ENCODE data around the gene GRIA3.

- TF ChIP-seq CTCF (IDR thresholded peaks at IDR 0.05) (no peak), POLR2A (IDR thresholded peaks at IDR 0.05) (no peak)
These were observed 221.2 kb downstream of the GRIA3 start for GRCh38 chrX:123405231-123405630.
